Measurements from ENCODE around the gene FRY.

DNA sequence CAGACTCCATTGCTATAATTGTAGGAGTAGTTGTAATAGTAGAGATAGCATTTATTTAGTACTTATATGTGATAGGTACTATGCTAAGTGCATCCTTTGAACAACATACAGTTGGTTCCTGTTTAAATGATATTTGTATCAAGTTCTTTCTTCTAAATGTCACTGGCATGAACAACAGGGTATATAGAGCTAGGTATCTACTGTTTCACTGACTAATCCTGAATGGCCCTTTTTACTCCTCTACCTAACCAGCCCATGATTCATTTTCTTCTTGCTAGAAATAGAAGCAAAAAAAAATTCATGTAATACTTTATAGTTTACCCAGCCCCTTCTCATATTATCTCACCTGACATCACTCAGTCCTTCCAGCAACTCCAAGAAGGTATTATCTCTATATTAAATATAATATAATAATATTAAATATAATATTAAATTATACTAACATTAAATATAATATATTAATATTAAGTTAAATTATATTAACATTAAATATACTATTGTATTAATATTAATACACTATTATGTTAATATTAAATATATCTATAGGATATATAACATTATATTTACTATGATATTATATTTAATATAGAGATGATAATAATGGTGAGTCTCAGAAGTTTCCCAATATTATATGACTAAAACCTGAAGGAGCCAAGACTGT, 74.2 kb downstream of the FRY start:
- no peak for TF ChIP-seq POLR2A (IDR thresholded peaks at IDR 0.05; ENCODE audit: low read length)
- TF ChIP-seq GATA1 (IDR thresholded peaks at IDR 0.05; ENCODE audit: low read depth, low read length), result no peak

All from erythroblast (primary cell).